IPS DF 6.9 (cell line): ENCODE measurements around the gene ADAM17.

Source experiments
- DNase-seq: peaks from one replicate; pipeline ENCODE4 v3.0.0-alpha.2; 2013; ENCODE audit warnings: low read depth, low spot score
- H3K27ac ChIP-seq: one replicate; pipeline ENCODE4 v1.5.1; 2013; ENCODE audit warnings: low read length, control low read depth
- H3K27me3 ChIP-seq: 2 replicates; pipeline ENCODE4 v1.6.1; 2013; ENCODE audit warnings: mild to moderate bottlenecking, low read length; ENCODE audit not compliant: control insufficient read depth, insufficient read depth
- H3K36me3 ChIP-seq: 2 replicates; pipeline ENCODE4 v1.6.1; 2013; ENCODE audit warnings: low read length; ENCODE audit not compliant: control insufficient read depth, insufficient read depth
- H3K4me1 ChIP-seq: 2 replicates; pipeline ENCODE4 v1.6.1; 2013; ENCODE audit warnings: low read length; ENCODE audit not compliant: control insufficient read depth, insufficient read depth
- H3K4me3 ChIP-seq: 2 replicates; pipeline ENCODE4 v1.5.1; 2013; ENCODE audit warnings: mild to moderate bottlenecking, low read length
- H3K9me3 ChIP-seq: 2 replicates; pipeline ENCODE4 v1.6.1; 2013; ENCODE audit warnings: low read length, inconsistent platforms; ENCODE audit not compliant: control insufficient read depth, insufficient read depth
- WGBS: extraction: QIAGEN DNeasy Blood & Tissue Kit; methylation state at CpG from one replicate; pipeline ENCODE4 v1.1.7; 2013; ENCODE audit warnings: mixed read lengths, missing lambda C conversion rate; ENCODE audit not compliant: insufficient read length, insufficient coverage; 5-methylcytosine and 5-hydroxymethylcytosine counted together

Gene ADAM17

DNA sequence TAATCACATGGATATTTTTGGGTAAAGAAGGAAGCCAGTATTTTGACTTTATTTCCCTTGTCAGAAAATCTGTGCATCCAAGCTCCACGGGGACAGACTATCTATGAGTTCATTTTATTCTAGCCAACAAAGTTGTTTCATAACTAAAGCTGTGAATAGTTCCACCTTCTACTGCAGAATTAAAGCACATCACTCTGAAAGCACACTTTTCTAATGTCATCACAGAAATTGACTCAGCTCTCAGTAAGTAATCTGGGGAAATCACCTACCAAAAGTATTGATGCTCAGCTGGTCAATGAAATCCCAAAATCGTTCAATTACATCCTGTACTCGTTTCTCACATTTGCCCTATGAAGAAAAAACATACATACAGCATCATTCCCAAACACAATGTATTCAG lies 62.2 kb downstream of the ADAM17 start:
- Histone ChIP-seq H3K36me3 (peaks cover 17% of the 10 kb centered on the region), H3K27ac (no peak overlapping the region)
- WGBS = 100% methylated on average over 1 of the region's 3 CpGs

DNA sequence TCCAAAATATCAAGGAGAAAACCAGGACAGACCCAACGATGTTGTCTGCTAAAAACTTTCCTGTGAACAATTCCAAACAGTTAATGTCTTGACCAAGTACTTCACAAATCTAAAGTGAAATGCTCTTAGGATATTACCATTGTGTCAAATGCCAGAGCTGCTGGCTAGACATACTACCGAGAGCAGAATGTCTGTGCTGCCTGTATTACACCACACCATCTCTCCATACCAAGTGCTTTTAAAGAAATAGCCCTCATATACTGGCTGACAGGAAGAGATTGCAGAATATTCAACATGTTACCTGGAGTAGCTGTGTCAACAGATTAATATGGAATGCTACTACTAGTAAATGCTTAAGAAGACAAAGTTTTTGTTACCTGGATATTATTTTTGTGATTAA lies 62.7 kb downstream of the ADAM17 start:
- Histone ChIP-seq H3K27ac (no peak overlapping the region), H3K36me3 (peaks cover 17% of the 10 kb centered on the region)
- WGBS = no CpG with 5 or more reads among the region's 2 CpGs

More for the DNA sequence above, 62.2 kb downstream of the ADAM17 start:
- Histone ChIP-seq H3K4me1 (peaks cover 1% of the 10 kb centered on the region; the same call in 1 of the 2 replicates), H3K4me3 (no peak overlapping the region), H3K27me3 (no peaks in the 10 kb centered on the region), H3K9me3 (no peaks in the 10 kb centered on the region)
- no peak for DNase-seq

DNA sequence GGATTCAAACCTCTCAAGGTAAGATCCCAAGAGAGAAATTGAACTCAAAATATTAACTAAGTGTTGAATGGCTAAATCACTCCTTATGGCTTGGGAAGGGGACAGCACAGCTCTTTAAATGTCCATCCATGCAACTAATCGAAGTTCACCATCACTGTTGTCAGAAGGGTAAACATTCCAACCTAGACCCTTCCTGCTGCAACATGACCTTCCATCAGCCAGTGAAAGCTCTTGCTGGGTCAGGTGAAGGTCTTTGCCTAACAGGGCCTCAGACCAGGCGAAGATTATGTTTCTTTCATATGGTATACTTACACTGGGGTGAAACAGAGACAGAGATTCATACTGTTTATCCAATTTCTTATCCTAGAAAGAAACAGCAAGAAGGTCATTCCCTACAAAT lies 64.8 kb downstream of the ADAM17 start:
- Histone ChIP-seq H3K4me1 (no peaks in the 10 kb centered on the region), H3K4me3 (no peak overlapping the region), H3K9me3 (no peaks in the 10 kb centered on the region), H3K27ac (no peak overlapping the region), H3K27me3 (no peaks in the 10 kb centered on the region), H3K36me3 (peaks cover 9% of the 10 kb centered on the region)
- DNase-seq = no peak
- WGBS = no CpG with 5 or more reads among the region's 2 CpGs

More for the DNA sequence above, 62.7 kb downstream of the ADAM17 start:
- H3K9me3 ChIP-seq = no peaks in the 10 kb centered on the region
- peaks cover 1% of the 10 kb centered on the region; the same call in 1 of the 2 replicates for H3K4me1 ChIP-seq
- DNase-seq = no peak
- H3K27me3 ChIP-seq = no peaks in the 10 kb centered on the region
- no peak overlapping the region for H3K4me3 ChIP-seq

DNA sequence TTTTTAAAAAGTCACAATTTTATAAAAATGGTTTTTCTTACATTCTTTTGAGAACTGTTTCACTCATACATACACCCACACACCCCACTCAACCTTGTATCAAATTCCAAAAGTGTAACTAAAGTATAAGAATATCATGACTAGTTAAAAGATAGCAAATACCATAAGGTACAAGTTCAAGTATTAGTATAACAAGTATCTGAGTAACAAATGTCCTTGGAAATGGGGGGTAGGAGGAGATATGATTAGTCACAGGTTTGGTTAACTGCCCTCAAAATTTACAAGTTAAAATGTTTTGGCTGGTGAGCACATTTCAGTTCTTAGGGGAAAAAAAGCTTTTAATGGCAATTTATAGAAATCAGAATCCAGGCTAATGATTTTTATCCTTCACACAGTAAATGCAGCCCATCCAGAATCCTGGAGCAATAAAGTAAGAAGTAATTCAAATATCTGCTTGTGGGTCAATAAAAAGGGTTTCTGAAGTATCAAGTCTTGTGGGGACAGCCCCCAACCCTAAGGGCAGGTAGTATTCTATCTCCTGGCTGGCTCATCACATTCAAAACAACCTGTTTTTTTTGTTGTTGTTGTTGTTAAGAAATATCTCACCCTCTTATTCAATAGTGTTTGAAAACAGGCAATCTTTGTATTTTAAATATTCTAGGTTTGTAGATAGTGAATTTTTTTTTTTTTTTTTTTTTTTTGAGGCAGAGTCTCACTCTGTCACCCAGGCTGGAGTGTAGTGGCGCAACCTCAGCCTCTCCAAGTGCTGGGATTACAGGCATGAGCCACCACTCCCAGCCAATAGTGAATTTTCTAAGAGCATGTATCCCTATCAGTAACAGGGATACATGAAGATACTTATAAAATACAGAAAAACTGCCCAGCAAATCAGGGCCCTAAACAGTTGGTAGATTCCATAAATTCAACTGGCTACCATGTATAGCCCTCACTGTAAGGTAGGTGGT lies 66.8 kb downstream of the ADAM17 start:
- no peaks in the 10 kb centered on the region for H3K4me1 ChIP-seq
- H3K36me3 ChIP-seq = peaks cover 11% of the 10 kb centered on the region
- H3K4me3 ChIP-seq = no peak overlapping the region
- WGBS = no CpG with 5 or more reads among the region's 1 CpG
- no peak overlapping the region for H3K27ac ChIP-seq
- H3K27me3 ChIP-seq = no peaks in the 10 kb centered on the region
- H3K9me3 ChIP-seq = no peaks in the 10 kb centered on the region
- no peak for DNase-seq

DNA sequence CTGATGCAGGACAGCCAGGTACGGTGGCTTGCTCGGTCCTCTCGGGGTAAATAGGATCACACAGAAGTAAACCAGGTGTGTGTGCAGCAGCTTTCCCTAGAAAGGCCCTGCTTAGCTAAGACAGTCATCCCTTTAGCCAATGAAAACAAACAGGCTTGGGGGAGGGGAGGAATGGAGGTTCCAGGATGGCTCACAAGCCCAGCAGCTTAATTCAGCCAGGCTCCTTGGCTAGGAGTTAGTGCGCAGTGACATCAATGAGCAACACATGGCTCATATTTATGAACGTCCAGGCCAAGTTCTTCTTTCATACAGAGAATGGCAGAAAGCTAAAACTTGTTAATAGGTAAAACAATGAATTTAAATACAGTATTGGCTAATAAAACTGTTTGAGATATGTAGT lies 71.1 kb downstream of the ADAM17 start:
- no peaks in the 10 kb centered on the region for H3K9me3 ChIP-seq
- H3K27ac ChIP-seq = no peak overlapping the region
- H3K27me3 ChIP-seq = no peaks in the 10 kb centered on the region
- whole genome bisulfite sequencing = no CpG with 5 or more reads among the region's 5 CpGs
- no peak for DNase-seq
- no peaks in the 10 kb centered on the region for H3K4me1 ChIP-seq
- peaks cover 2% of the 10 kb centered on the region; the same call in 1 of the 2 replicates for H3K36me3 ChIP-seq
- no peak overlapping the region for H3K4me3 ChIP-seq

DNA sequence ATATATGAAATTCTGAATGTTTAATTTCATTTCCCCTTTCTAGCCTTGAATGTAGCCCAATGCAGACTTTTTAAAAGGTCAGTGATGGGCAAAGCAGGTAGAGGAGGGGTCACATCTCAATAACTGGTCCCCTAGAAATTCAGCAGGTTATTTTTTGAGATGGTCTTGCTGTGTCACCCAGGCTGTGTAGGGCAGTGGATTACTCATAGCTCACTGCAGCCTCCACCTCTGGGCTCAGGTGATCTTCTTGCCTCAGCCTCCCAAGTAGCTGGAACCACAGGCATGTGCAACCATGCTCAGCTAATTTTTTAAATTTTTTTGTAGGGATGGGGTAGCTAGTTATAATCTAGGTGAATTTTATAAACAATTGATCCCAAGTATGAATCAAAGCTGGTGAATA lies 72.5 kb downstream of the ADAM17 start:
- peaks cover 2% of the 10 kb centered on the region; the same call in 1 of the 2 replicates for H3K36me3 ChIP-seq
- H3K4me1 ChIP-seq = no peaks in the 10 kb centered on the region
- H3K27me3 ChIP-seq = no peaks in the 10 kb centered on the region
- no peak overlapping the region for H3K27ac ChIP-seq
- H3K4me3 ChIP-seq = no peak overlapping the region
- H3K9me3 ChIP-seq = no peaks in the 10 kb centered on the region
- no peak for DNase-seq

DNA sequence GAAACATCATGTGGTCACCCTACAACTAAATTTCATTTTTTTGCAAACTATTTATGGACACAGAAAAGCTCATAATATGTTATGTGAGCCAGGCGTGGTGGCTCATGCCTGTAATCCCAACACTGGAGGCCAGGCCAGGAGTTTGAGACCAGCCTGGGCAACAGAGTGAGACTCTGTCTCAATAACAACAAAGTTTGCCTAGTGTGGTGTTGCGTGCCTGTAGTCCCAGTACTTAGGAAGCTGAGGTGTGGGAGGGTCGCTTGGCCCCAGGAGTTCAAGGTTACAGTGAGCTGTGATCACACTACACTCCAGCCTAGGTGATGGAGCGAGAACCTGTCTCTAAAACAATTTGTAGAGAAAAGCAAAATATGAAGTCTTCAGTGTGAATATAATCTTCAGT lies 75.5 kb downstream of the ADAM17 start:
- H3K4me1 ChIP-seq = peaks cover under 1% of the 10 kb centered on the region; the same call in 1 of the 2 replicates
- H3K36me3 ChIP-seq = peaks cover 2% of the 10 kb centered on the region; the same call in 1 of the 2 replicates
- WGBS = no CpG with 5 or more reads among the region's 4 CpGs
- DNase-seq = no peak
- H3K27ac ChIP-seq = no peak overlapping the region
- H3K9me3 ChIP-seq = no peaks in the 10 kb centered on the region
- no peaks in the 10 kb centered on the region for H3K27me3 ChIP-seq
- no peak overlapping the region for H3K4me3 ChIP-seq

DNA sequence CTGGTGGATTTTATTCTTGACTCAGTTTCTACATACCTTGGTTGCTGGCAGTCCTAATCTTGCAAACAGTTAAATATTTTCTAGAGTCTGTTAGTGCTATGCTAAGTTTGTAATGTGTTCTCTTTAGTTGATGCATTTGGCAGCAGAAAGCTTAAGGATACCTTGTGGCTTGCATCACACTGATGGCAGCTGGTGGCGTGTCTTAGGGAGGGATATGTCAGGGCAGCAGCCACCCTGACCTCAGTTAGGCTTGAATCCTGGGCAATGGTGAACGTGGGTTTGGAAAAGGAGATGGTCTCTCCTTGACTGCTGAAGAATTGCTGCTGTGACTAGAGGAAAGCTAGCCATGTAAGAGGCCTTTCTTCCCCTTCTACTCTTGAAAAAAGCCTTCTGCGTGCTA lies 77.1 kb downstream of the ADAM17 start:
- Histone ChIP-seq H3K27me3 (no peaks in the 10 kb centered on the region), H3K9me3 (no peaks in the 10 kb centered on the region), H3K27ac (no peak overlapping the region), H3K4me3 (no peak overlapping the region), H3K36me3 (no peaks in the 10 kb centered on the region), H3K4me1 (peaks cover 3% of the 10 kb centered on the region; the same call in 1 of the 2 replicates)
- no peak for DNase-seq
- no CpG with 5 or more reads among the region's 3 CpGs for WGBS

DNA sequence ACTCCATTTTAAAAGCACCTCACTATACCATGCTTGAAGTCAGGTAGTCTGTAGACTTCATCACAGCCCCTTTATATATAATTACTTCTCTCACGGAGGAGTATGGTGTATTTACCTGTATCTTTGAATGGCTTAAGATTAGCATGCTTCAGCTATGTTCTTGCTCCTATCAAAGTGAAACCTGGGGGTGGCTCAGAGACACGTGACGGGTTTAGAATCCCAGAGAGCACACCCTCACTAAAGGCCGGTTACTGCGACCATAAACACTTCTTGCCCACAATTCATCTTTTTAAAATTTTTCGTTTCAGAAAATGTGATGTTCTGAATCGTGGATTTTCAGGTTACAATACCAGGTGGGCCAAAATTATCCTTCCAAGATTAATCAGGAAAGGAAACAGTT lies 77.7 kb downstream of the ADAM17 start:
- H3K4me3 ChIP-seq = no peak overlapping the region
- whole genome bisulfite sequencing = no CpG with 5 or more reads among the region's 7 CpGs
- H3K27me3 ChIP-seq = no peaks in the 10 kb centered on the region
- H3K36me3 ChIP-seq = no peaks in the 10 kb centered on the region
- H3K27ac ChIP-seq = no peak overlapping the region
- H3K9me3 ChIP-seq = no peaks in the 10 kb centered on the region
- peaks cover 3% of the 10 kb centered on the region; the same call in 1 of the 2 replicates for H3K4me1 ChIP-seq
- DNase-seq = no peak

DNA sequence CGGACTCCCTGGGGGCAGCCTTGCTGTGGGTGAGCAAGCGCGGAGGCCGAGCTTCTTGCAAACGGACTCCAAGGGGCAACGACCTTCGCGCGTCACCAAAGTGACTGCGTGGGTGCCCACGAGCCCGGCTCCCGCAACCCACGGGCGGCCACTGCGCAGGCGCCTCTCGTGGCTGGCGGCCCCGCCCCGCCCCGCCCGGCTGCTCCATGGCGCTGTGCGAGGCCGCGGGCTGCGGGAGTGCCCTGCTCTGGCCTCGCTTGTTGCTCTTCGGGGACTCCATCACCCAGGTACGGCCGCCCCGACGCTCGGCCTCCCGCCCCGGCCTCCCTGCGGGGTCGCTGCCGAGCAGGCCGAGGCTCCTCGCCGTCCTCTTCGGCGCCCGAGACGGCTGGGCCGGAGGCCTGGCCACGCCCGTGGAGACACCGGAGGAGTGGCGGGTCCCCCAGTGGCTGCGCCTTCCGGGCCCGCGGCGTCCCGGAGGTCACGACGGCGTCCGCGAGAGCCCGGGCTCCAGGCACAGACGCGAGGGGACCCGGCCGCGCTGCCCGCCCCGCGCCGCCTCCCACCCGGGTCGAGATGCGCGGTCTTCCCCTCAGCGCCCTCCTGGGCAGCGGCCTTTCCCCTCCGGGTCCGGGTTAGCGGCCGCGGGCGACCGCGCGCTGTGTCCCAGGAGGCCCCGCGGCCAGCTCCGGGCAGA lies 81.1 kb downstream of the ADAM17 start, which contains the start of gene IAH1:
TSS of gene IAH1 (plus strand) at position 191 of the 697 bp plus-strand sequence. CDS start at position 207, 16 bp downstream.
- Histone ChIP-seq H3K4me3 (peak within 1 kb of the TSS; percentile 70), H3K27ac (no peak within 1 kb of the TSS), H3K4me1 (peaks cover 3% of the 10 kb centered on the region; the same call in 1 of the 2 replicates), H3K9me3 (no peaks in the 10 kb centered on the region), H3K27me3 (no peaks in the 10 kb centered on the region), H3K36me3 (no peaks in the 10 kb centered on the region)
- WGBS = no CpG with 5 or more reads among the region's 91 CpGs
- DNase-seq = no peak
